Forelimb muscle (tissue), 1 donor: ENCODE results near the gene CSNK1G1. TPM values are rescaled to one million over a fixed set of nuclear protein-coding genes. Genes with fewer than 3 reads are reported as not detected.

Experiments
- DNase-seq: peaks from one replicate; pipeline ENCODE4 v3.0.0-alpha.2; 2013; ENCODE audit warnings: low read depth
- polyA plus RNA-seq: library from polyadenylated mRNA; unstranded; fragments of 120-200 nt; gene quantifications from one replicate; pipeline ENCODE4 v1.2.1, GENCODE V29; 2013; ENCODE audit not compliant: insufficient read length

The CSNK1G1 gene
- polyA plus RNA-seq, 1 donor, result 10.9 TPM

DNA sequence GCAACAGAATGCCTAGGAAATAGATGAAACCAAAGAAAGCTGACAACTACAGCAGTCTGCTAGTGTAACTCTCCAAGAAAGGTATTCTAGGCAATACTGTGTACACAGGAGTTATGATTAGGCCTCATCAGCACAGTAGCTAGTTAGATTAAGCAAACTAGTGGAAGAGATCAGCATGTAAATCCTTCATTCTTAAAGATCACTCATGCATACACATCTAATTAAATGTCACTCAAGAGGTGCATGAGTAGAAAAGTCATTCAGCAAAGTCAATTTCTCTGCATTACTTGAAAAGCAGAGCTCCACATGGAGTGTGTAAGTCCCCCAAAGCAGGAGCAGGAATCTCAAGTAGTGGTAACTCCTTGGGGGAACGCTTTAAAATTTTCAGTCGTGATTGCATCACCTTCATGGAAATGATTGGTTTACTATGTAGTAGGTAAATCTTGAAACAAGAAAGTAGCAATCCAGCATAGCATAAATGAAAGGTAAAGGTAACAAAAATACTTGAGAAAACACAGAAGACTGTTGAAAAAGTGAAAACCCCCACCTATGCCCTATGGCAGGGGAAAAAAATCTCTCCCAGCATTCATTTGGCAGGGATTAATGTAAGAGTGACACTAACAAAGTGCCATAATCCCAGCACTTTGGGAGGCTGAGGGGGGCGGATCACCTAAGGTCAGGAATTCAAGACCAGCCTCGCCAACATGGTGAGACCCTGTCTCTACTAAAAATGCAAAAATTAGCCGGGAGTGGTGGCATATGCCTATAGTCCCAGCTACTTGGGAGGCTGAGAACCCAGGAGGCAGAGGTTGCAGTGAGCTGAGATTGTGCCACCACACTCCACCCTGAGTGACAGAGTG lies 163.8 kb downstream of the CSNK1G1 start:
- DNase-seq, result no peak

DNA sequence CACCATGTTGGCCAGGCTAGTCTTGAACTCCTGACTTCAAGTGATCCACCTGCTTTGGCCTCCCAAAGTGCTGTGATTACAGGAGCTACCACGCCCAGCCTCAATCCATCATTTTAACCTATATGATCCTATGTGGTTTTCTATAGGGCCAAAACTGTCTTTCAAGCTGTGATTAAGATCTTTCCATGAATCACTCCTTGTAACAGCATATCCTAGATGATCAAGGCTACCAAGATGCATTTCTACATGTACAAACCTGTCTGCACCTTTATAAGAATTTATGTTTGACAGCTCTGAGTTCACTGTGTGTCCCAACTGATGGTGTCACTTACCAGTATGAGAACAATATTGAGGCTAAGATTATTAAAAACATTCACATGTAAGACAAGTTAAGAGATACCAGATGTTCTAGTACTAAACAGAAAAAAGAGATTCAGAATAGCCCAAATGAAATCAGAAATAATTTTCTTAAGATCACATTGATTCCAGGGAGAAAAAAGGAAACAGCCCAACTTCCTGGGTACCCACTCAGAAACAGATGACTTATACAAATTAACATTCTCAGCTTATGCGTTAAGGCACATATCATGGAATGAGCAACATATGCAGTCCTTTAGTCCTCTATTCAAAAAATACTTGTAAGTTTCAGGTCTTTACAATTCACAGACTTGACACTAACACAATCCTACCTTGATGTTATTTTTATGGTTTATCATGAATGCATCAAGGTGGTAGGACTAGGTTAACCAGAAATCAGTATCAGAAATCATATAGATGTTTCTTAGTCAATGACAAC lies 168.4 kb downstream of the CSNK1G1 start:
- DNase-seq, result no peak

DNA sequence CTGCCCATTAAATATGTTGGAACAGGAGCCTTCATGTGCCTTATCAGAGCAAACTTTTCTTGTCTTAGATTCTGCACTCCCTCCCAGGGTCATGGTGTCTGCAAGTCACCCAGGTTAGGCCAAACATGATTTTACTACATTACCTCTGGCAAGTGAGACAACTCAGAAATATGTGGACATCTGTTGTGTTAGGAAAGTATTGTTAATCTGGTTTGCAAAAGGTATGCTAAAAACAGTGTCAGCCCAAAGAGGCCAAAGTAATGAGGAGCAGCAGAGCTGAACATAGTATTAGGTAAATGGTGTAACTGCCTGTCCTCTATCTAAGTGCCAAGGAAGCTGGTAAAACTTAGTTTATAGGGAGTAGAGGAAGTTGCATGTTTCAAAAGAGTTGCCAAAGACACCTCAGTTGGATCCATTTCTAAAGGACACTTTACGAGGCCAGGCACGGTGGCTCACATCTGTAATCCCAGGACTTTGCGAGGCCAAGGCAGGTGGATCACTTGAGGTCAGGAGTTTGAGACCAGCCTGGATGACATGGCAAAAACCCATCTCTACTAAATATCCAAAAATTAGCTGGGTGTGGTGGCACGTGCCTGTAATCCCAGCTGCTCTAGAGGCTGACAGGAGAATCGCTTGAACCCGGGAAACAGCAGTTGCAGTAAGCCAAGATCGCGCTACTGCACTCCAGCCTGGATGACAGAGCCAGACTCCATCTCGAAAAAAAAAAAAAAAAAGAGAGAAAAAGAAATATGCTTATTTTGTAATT lies 170.6 kb downstream of the CSNK1G1 start:
- DNase-seq, result no peak

DNA sequence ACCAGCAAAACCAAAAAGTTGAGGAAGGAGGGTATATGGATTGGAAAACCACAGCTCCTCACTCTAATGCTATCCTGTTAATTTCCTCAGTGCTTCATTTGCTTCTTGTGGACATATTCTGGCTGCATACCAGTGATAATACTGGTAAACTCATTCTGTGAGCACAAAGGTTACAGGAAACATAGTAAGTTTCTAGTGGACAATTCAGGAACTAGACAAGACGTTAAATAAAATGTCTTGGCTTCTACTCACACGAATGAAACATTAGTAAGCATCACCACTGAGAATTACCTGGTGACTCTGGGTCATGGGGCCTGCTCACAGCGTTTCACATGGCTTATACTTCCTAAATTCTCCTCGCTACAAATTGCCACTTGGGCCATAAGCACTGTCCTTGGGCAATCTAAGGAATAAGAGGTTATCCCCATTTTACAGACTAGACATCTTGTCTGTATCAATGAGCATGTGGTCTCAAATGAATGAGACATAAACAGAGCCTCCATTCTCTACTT lies 173.1 kb downstream of the CSNK1G1 start:
- no peak for DNase-seq

DNA sequence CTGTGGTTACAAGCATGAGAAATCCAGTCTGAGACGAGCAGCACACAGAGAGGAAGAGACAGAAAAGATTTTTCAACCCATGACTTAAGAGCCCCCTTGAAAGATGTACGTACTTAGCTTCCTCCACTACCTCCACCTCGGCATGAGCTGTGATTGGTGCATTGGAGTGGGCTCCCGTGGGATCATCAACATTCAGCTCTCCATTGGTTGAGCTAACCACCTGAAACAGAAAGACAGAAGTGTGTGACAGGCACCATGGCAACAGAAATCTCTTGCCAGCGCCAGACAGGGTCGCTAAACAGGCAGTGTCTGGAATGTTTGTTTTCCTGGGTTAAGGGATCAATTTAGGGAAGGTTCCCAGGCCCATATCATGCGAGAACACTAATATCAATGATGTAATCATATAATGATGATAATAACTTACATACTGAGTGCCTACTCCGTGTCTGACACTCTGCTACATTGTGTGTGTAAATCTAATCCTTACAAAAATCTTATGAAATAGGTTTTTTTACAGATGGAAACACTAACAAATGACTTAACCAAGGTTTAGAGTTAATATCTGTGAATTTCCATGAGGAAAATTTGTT lies 175.6 kb downstream of the CSNK1G1 start:
- DNase-seq, result no peak

DNA sequence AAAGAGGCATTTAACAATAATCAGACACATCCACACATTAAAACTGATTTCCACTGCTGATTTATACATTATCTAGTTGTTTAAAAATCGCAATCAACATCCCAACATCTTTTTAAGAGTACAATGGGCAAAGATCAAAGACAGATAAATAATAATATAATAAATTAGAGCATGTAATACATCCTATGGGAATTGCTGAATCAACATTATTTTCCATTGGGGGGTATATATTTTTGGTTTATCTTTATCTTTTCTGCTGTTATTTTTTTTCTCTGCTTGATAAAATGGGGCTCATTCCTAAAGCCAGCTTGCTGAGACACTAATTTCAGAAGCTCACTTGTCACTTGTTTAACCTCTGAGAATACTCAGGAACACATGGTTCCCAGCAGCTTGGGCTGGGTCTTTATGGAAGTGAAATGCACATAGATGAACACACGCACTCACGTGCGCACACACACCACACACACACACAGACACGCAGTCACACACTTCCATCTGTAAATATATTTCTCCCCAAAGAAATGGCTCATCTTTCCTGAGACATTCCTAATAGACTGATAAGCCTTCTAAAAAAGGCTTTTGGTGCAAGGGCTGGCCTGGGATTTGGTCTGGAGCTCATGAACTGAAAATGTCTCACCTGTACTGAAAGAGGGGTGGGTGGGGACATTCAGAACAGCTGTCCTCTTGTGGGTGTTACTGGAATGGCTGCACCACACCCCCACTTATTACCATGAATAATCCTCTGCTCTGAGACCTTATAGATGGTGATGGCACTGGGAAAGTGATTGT lies 189.7 kb downstream of the CSNK1G1 start:
- no peak for DNase-seq

DNA sequence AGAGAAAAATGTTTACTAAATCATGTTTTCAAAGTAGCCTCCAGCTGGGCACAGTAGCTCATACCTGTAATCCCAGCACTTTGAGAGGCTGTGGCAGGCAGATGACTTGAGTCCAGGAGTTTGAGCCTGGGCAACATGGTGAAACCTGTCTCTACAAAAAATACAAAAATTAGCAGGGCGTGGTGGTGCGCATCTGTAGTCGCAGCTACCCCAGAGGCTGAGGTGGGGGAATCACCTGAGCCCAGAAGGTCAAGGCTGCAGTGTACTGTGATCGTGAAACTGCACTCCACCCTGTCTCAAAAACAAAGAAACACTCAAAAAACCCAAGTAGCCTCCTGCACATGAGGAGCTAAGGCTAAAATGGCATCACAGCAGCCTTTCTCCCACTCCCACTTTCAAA lies 191.5 kb downstream of the CSNK1G1 start:
- no peak for DNase-seq

DNA sequence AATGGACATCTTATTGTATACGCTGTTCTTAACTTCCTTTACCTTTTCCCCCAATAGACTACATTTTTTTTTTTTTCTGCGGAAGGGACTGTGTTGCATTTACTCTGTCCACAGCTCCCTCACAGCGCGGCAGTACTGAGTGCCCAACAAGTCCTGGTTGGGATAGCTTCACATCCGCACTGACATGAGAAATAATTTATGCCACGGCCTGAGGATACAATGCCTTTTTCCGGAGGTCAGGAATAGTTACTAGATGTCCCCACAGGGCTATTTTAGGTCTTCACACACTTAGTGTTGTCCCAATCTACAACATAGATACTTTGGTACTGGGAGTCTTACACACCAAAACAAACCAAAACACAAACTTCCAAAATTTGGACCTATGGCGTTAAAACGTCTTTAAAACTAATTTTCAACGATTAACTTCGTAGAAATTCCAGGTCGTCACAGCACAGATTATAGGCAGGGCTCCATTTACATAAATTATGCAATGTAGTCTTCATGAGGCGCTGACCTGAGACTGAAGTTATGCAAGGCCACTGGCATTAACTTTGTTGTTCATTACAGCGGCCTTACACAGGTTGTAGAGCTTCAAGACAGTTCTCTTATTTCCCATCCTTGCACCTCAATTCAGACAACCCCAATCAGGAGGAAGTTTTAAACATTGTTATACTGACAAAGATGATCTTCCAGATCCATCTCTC lies 192.2 kb downstream of the CSNK1G1 start:
- DNase-seq, result no peak

DNA sequence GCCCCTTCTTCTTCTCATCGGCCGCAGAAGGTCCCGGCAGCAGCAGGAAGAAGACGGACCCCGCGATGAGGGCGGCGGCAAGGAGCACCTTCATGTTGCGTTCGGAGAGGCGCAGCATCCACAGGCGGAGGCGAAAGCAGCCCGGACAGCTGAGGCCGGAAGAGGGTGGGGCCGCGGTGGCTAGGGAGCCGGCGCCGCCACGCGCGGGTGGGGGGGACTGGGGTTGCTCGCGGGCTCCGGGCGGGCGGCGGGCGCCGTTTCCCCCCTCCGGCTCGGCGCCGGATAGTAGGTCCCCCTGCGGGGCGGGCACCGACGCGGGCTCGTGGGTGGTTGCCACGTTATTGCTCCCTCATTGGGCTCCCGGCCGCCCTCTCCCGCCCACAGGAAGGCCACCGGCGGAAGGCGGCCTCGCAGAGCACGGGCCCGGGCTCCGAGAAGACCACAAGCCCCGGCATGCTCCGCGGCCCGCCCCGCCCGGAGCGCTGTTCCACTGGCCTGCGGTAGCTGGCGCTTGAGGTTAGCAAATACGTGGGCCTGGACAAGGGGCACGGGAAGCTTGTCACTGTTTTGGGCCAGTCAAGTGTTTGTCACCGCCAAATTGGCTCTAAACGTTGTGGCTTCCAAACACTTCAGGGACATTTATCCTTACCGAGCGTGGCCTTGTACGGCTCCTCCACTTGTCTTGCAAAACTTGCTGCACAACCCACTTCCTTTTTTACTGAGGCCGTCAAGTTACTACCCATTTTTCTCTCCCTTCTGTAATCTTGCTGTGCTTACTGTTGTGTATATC lies 192.9 kb downstream of the CSNK1G1 start, which contains the start of gene PPIB:
Gene PPIB, minus strand, starts transcription at position 154 of the 790 bp plus-strand sequence. Its CDS starts 36 bp downstream, at position 118.
- peak; percentile 88 for DNase-seq

DNA sequence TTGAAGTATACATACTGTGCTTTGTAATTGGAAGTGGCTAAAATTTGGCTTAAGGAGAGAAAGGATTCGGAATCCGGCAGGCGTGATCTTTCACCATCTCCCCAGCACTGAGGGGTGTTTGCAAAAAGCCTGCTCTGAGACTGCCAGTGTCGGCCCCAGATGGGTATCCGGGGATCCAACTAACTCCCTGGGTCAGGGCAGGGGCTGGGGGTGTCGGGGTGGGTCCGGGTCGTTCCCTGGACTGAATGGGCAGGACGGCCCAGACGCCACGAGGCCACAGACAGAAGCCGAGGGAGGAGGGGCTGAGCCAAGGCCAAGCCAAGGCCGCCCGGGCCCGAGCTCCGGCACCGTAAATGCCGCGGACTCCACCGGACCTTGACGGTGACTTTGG lies 193.5 kb downstream of the CSNK1G1 start:
- no peak for DNase-seq

DNA sequence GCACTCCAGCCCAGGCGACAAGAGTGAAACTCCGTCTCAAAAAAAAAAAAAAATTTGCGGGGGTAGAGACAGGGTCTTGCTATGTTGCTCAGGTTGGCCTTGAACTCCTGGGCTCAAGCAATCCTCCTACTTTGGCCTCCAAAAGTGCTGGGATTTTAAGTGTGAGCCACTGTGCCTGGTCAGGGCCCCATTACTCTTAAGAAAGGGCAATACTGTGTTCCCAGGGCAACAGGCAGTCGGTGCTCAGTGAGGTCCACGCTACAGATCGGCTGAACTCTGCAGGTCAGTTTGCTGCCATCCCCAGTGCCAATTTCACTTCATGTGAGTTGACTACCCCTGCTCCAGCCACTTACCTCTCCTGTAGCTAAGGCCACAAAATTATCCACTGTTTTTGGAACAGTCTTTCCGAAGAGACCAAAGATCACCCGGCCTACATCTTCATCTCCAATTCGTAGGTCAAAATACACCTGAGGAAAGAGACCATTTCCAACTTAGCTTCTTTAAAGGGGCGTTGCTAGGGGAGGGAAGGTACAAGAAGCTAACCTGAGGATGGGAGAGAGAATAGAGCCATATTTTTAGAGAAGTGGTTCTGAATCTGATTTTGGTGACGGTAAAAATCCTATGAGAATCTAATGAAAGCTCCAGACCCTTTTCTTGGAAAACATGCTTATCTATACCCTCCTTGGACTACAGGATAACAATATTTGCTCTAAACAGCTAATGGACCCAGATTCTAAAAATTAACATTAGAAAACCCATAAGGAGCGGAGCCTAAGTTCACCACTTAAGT lies 194.1 kb downstream of the CSNK1G1 start:
- DNase-seq, result no peak

DNA sequence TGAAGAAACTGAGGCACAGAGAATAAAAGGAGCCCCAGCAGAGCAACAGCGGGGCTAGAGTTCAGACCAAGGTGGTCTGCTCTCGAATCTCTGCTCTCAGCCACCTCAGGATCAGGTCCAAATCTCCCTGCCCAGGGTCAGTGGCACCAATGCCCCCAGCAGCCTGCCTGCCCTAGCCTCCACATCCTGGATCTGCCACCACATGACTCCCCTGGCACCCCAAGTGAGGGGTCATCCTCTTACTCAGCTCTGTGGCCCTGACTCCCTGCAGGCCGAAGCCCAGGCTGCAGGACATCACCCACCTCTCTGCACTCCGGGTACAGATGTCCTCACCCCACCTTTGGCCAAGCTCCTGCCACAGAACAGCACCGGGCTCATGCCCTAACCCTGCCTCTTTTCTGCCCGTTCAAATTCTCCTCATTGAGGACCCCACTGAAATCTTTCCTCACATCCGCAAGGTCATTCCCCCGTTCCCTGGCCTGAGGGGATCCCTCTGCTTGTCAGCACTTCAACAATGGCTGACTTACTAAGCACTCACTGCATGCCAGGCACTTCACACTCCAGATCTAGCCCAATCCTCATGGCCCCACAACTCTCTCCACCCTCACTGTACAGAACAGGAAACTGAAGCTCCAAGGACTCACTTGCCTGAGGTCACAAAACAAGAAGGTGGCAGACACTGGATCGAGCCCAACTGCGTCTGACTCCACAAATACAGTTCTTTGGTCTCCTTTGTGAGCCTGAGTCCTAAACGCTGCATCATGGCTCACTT lies 197.4 kb downstream of the CSNK1G1 start:
- DNase-seq, result no peak

DNA sequence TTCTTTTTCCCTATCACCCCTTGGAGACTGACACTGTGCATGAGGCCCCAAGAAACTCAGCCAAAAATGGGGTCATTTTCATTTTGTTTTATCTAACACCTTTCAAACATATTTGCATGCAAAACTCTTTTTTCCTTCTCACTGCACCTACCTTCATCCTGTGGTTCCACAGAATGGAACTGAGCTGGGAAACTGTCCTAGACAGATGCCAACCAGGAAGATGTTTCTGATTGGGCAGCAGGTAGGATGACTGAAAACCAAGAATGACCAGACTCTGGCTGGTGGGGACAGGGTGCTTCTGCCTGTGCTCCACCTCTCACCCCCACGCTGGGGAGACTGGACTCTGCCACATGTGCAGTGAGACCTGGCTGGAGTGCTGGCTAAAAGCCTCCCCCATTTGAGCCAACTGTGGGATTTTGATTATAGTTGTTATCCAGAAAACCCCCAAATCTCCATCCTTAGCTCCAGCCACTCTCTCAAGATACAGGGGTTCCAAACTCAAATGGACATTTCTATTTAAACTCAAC lies 198.3 kb downstream of the CSNK1G1 start:
- DNase-seq, result no peak

DNA sequence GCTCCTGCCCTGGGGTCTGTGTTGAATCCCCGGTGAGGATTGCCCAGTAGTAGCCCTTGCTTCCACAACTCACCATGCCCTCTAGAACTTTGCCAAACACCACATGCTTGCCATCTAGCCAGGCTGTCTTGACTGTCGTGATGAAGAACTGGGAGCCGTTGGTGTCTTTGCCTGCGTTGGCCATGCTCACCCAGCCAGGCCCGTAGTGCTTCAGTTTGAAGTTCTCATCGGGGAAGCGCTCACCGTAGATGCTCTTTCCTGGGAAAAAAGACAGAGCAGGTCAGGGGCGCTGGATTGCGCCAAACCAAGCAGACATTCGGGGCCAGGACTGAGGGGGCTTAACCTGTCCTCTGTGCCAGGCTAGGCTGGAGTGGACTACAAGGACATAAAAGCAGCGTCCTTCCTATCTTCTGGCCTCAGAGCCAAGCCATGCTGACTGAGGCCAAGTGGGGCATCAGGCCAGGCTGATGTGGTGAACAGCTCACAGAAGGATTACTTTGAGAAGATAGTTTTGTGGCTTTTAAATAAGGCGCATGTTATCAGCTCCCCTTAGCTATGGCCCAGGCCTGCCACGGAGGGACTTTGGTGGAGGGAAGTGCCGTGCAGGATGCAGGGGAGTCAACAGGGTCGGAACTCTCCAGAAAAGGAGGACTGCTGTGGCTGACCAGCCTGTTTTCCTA lies 199.2 kb downstream of the CSNK1G1 start:
- DNase-seq, result no peak

DNA sequence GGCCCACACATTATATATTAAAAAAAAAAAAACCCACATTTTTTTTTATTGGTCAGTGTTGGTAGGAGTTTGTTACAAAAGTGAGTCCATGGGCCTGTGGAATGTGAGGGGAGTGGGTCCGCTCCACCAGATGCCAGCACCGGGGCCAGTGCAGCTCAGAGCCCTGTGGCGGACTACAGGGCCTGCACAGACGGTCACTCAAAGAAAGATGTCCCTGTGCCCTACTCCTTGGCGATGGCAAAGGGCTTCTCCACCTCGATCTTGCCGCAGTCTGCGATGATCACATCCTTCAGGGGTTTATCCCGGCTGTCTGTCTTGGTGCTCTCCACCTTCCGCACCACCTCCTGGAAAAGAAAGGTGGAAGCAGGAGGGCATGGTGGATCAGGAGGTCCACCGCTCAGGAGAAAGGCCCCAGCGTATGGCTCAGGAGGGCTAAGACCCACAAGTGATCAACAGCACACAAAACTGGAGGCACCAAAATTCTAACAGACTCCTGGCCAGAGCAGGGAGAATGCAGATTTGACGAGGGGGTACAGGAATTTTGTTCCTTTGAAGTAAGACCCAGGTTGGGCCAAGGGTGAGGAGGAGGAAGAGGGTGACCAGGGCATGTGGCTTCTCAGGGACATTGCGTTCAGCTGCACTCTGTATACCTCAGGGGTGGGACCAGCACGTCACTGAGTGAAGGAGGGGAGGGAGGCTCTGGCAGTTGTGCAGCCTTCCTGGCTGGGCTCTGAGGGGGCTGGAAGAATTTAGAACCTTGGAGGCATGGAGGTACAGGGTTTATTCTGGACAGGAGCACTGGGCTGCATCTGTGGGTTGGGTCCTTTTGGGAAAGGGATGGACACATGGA lies 199.9 kb downstream of the CSNK1G1 start:
- DNase-seq, result no peak
